Spleen (tissue), 11 donors: ENCODE measurements around the gene TSHR. TPM values are rescaled to one million over a fixed set of nuclear protein-coding genes. Genes with fewer than 3 reads are reported as not detected.
"Not testable (repeated sequence)": the region's sequence is repeated elsewhere in the genome, so short reads cannot be mapped to it uniquely, and the experiment has no call there.

Experiments used
- DNase-seq: peaks from one replicate; pipeline ENCODE4 v3.0.0-alpha.2; 2020
- H3K27ac ChIP-seq, 8 donors: fragments of 200-600 bp; sonication (generic) in 7 of 8; 1 replicate in 4 of 8; 2 replicates in 4 of 8; pipeline versions ENCODE4 v1.5.0 to v1.8.0; 2016 to 2021; ENCODE audit warnings: inconsistent platforms in 4 of 8, mild to moderate bottlenecking in 4 of 8, moderate library complexity in 1 of 8
- H3K27me3 ChIP-seq, 7 donors: fragments of 200-600 bp; sonication (generic) in 6 of 7; replicated peaks in 1 of 7; 1 replicate in 4 of 7; 2 replicates in 3 of 7; pipeline versions ENCODE4 v1.5.0 to v1.8.0; 2016 to 2021; ENCODE audit warnings: inconsistent platforms in 3 of 7, mild to moderate bottlenecking in 1 of 7
- H3K36me3 ChIP-seq, 6 donors: fragments of 200-600 bp; sonication (generic) in 5 of 6; 1 replicate in 4 of 6; 2 replicates in 2 of 6; pipeline versions ENCODE4 v1.5.0 to v1.8.0; 2016 to 2021; ENCODE audit warnings: inconsistent platforms in 2 of 6
- H3K4me1 ChIP-seq, 6 donors: fragments of 200-600 bp; sonication (generic) in 5 of 6; 1 replicate in 3 of 6; 2 replicates in 3 of 6; pipeline versions ENCODE4 v1.5.0 to v1.8.0; 2016 to 2021; ENCODE audit warnings: inconsistent platforms in 3 of 6
- H3K4me3 ChIP-seq, 8 donors: fragments of 200-600 bp; sonication (generic) in 7 of 8; 1 replicate in 4 of 8; 2 replicates in 4 of 8; pipeline versions ENCODE4 v1.5.0 to v1.8.0; 2016 to 2021; ENCODE audit warnings: inconsistent platforms in 4 of 8, mild to moderate bottlenecking in 4 of 8, moderate library complexity in 2 of 8
- H3K9me3 ChIP-seq, 8 donors: fragments of 200-600 bp; sonication (generic) in 7 of 8; 1 replicate in 4 of 8; 2 replicates in 4 of 8; pipeline versions ENCODE4 v1.5.0 to v1.8.0; 2016 to 2021; ENCODE audit warnings: inconsistent platforms in 4 of 8
- CTCF ChIP-seq, 11 experiments: fragments of 200-600 bp in 7 of 11; fragments of 450-650 bp in 4 of 11; sonication (generic) in 4 of 11; IDR thresholded peaks in 8 of 11; conservative IDR thresholded peaks in 3 of 11; 1 replicate in 7 of 11; 2 replicates in 4 of 11; pipeline versions ENCODE4 v1.4.0 to v1.8.0; 2016 to 2021; ENCODE audit warnings: antibody characterized with exemption in 11 of 11, inconsistent platforms in 4 of 11, mild to moderate bottlenecking in 1 of 11
- POLR2A ChIP-seq, 3 donors: fragments of 450-650 bp; IDR thresholded peaks; one replicate each; pipeline ENCODE4 v1.5.1; 2017; ENCODE audit warnings: antibody characterized with exemption in 3 of 3, mild to moderate bottlenecking in 1 of 3
- POLR2AphosphoS5 ChIP-seq, 3 donors: sonication (generic); formaldehyde crosslinking; IDR thresholded peaks; one replicate each; pipeline ENCODE4 v1.5.1; 2017; ENCODE audit warnings: antibody characterized with exemption in 3 of 3
- WGBS, 5 donors: extraction: QIAGEN DNeasy Blood & Tissue Kit in 3 of 5; methylation state at CpG; one replicate each; pipeline versions ENCODE4 v1.1.5 to v1.1.7; 2013 to 2018; 5-methylcytosine and 5-hydroxymethylcytosine counted together
- intact Hi-C: fragments of 100-400 bp; cut with DNase I; formaldehyde crosslinking; loops from one replicate; pipeline ENCODE4 v1.15.0; 2023; ENCODE audit warnings: low total_unique reads
- polyA plus RNA-seq, 3 donors: library from polyadenylated mRNA; stranded (reverse); fragments of 200-250 nt; gene quantifications; one replicate each; pipeline ENCODE4 v1.2.1, GENCODE V29; 2013
- total RNA-seq, 7 donors: library from RNA; depleted of rRNA in 3 of 7; stranded (reverse); fragments of >200 nt in 3 of 7; fragmentation: NEBNext Ultra II Directional in 4 of 7; extraction: Animal tissue kit (Norgen Biotek cat#: 25700) in 4 of 7; gene quantifications; one replicate each; pipeline versions ENCODE4 v1.1.0 to v1.2.1, GENCODE V29; 2016 to 2021
- donor health status: healthy with polysubstance abuse.
- donor health status: DM: no; HTN: no; CAD: no; lungs with moderate emphysema.
- donor health status: DM: no; HTN: no; CAD: no.
- donor health status: Bipolar disorder and iron deficiency.
- donor health status: healthy.
- donor health status: DM: no; HTN: no; CAD: no.
- donor health status: DM: yes; HTN: yes; CAD: no.

Gene TSHR
- total and polyA plus RNA-seq, 10 donors = 0.22 to 3.1 (median 0.46) TPM; not detected in 1

- no peak for TF ChIP-seq POLR2A (IDR thresholded peaks at IDR 0.05)
- peaks cover 0 to 20% (median 13%) of the 10 kb centered on the region in 6 donors for H3K4me1 ChIP-seq
- intact Hi-C loops = loop anchor here (5.0 kb wide), 1 partner anchor 36 kb away; no protein-coding TSS in a partner anchor
- no peak overlapping the region for H3K4me3 ChIP-seq
- peaks cover 0 to 10% (median 0%) of the 10 kb centered on the region in 7 donors for H3K27me3 ChIP-seq
- 88 to 96% (median 94%) methylated on average over 4 of the region's 4 CpGs for WGBS, 5 donors
- H3K27ac ChIP-seq = no peak overlapping the region
- no peaks in the 10 kb centered on the region for H3K36me3 ChIP-seq
- no peaks in the 10 kb centered on the region for H3K9me3 ChIP-seq
- DNase-seq = no peak
Measured at GRCh38 chr14:80951491-80951890, 3.9 kb upstream of the TSHR start.

DNA sequence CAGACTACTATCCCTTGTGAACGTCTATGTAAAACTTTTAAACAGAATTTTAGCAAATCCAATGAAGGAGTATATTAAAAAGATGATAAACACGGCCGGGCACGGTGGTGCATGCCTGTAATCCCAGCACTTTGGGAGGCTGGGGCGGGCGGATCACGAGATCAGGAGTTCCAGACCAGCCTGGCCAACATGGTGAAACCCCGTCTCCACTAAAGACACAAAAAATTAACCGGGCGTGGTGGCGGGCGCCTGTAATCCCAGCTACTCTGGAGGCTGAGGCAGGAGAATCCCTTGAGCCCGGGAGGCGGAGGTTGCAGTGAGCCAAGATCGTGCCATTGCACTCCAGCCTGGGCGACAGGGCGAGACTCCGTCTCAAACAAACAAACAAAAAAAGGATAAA is 2.2 kb upstream of the TSHR start:
- intact Hi-C loops = loop anchor here (5.0 kb wide), 1 partner anchor 34 kb away; no protein-coding TSS in a partner anchor
- WGBS, 5 donors = 87 to 90% (median 87%) methylated on average over 18 of the region's 18 CpGs
- DNase-seq = not testable (repeated sequence)

GRCh38 chr14:80954687-80955299 is 628 bp upstream of the TSHR start:
- peak; percentile 48 to 87 (median 78) for TF ChIP-seq CTCF (IDR thresholded peaks at IDR 0.05 in 8 of 11, conservative IDR thresholded peaks at IDR 0.05 in 3 of 11)
- peak; percentile 9 to 65 (median 63) for TF ChIP-seq POLR2AphosphoS5 (IDR thresholded peaks at IDR 0.05)
- TF ChIP-seq POLR2A (IDR thresholded peaks at IDR 0.05) = no peak
- Histone ChIP-seq H3K27me3 (peaks cover 0 to 10% (median 0%) of the 10 kb centered on the region in 7 donors), H3K27ac (peak overlapping the region in 3 of 8 donors; percentile 21 to 47 (median 30)), H3K4me3 (peak overlapping the region; percentile 31 to 71 (median 47)), H3K4me1 (peaks cover 7 to 53% (median 33%) of the 10 kb centered on the region in 6 donors), H3K9me3 (no peaks in the 10 kb centered on the region), H3K36me3 (no peaks in the 10 kb centered on the region)
- WGBS, 5 donors = 0 to 2% (median 1%) methylated on average over 15 to 29 of the region's 29 CpGs
- peak; percentile 94 for DNase-seq
- intact Hi-C loops = loop anchor here (5.0 kb wide), 1 partner anchor 33 kb away; no protein-coding TSS in a partner anchor

More for the DNA sequence above, 2.2 kb upstream of the TSHR start:
- H3K27ac ChIP-seq, H3K4me3 ChIP-seq, H3K36me3 ChIP-seq, H3K9me3 ChIP-seq: not testable (repeated sequence)
- Histone ChIP-seq H3K27me3 (peaks cover 0 to 10% (median 0%) of the 10 kb centered on the region in 7 donors), H3K4me1 (peaks cover 0 to 37% (median 20%) of the 10 kb centered on the region in 6 donors)

GRCh38 chr14:80956102-80956501 is 681 bp downstream of the TSHR start:
- 60 to 74% (median 72%) methylated on average over 2 of the region's 2 CpGs for WGBS, 5 donors
- no peaks in the 10 kb centered on the region for H3K9me3 ChIP-seq
- no peaks in the 10 kb centered on the region for H3K36me3 ChIP-seq
- no peak overlapping the region for H3K27ac ChIP-seq
- H3K27me3 ChIP-seq = peaks cover 0 to 10% (median 0%) of the 10 kb centered on the region in 7 donors
- TF ChIP-seq CTCF (IDR thresholded peaks at IDR 0.05 in 8 of 11, conservative IDR thresholded peaks at IDR 0.05 in 3 of 11) (no peak), POLR2AphosphoS5 (IDR thresholded peaks at IDR 0.05) (no peak), POLR2A (IDR thresholded peaks at IDR 0.05) (no peak)
- DNase-seq = no peak
- intact Hi-C loops = no loop called here
- peaks cover 9 to 59% (median 38%) of the 10 kb centered on the region in 6 donors for H3K4me1 ChIP-seq
- H3K4me3 ChIP-seq = peak overlapping the region in 1 of 8 donors; percentile 71

DNA sequence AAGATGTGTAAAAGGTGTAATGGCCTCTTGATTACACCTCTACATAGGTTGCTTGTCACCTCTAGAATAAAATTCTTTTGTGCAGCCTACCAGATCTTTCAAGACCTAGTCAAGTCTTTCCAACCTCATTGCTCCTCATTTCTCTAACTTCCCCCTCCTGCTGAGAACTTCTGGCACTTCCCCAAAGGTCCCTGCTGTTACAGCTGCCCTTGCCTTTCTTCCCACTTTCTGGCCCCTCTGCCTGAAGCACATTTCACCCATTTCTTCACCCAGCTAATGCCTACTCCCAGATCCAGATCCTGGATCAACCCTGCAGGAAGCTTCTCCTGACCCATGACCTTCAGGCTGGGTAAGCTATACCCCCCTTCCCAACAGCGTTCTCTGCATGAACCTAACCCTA is 1.5 kb downstream of the TSHR start:
- Histone ChIP-seq H3K27me3 (peaks cover 0 to 10% (median 0%) of the 10 kb centered on the region in 7 donors), H3K4me1 (peaks cover 9 to 59% (median 38%) of the 10 kb centered on the region in 6 donors), H3K9me3 (no peaks in the 10 kb centered on the region), H3K27ac (peak overlapping the region in 3 of 8 donors; percentile 1 to 74 (median 5)), H3K36me3 (no peaks in the 10 kb centered on the region), H3K4me3 (peak overlapping the region in 1 of 8 donors; percentile 5)
- WGBS, 5 donors = 67 to 74% (median 67%) methylated on average over 1 of the region's 1 CpG
- intact Hi-C loops = no loop called here
- no peak for TF ChIP-seq CTCF (IDR thresholded peaks at IDR 0.05 in 8 of 11, conservative IDR thresholded peaks at IDR 0.05 in 3 of 11)
- TF ChIP-seq POLR2AphosphoS5 (IDR thresholded peaks at IDR 0.05) = no peak
- no peak for TF ChIP-seq POLR2A (IDR thresholded peaks at IDR 0.05)
- no peak for DNase-seq
